ENCODE measurements around the gene WDR37. TPM values are rescaled to one million over a fixed set of nuclear protein-coding genes. Genes with fewer than 3 reads are reported as not detected.

The WDR37 gene
- total RNA-seq, 1 experiment from 2014 or later: 14.2 TPM

- CTCF ChIA-PET: interaction anchor here (0.6 kb wide), 1 partner anchor 646 kb away, joined by 3 read pairs; no protein-coding TSS in a partner anchor
- POLR2A ChIA-PET: interaction anchor here (0.7 kb wide), 1 partner anchor 1813 kb away, joined by 3 read pairs; no protein-coding TSS in a partner anchor
Measured at GRCh38 chr10:1136268-1136667, 80.1 kb downstream of the WDR37 start.

GRCh38 chr10:1137499-1138163, 81.4 kb downstream of the WDR37 start:
- Mint-ChIP-seq H3K4me1 (ENCODE audit: insufficient read depth, unreplicated experiment) (no peaks in the 10 kb centered on the region), H3K27ac (ENCODE audit: low read depth, unreplicated experiment) (no peak overlapping the region), H3K36me3 (ENCODE audit: insufficient read depth, unreplicated experiment) (peaks cover 11% of the 10 kb centered on the region), H3K27me3 (ENCODE audit: insufficient read depth, unreplicated experiment) (peaks cover 41% of the 10 kb centered on the region), H3K4me3 (ENCODE audit: unreplicated experiment) (no peak overlapping the region), H3K9me3 (ENCODE audit: unreplicated experiment) (peaks cover 10% of the 10 kb centered on the region)
- no peak for DNase-seq (ENCODE audit: unreplicated experiment)
- POLR2A ChIA-PET: interaction anchor here (1.0 kb wide), 1 partner anchor 308 kb away, joined by 3 read pairs; no protein-coding TSS in a partner anchor
- CTCF ChIA-PET: no interaction called here
- no TSS peak for BruUV-seq (replicated peaks)
- intact Hi-C loops (cut with micrococcal nuclease): no loop called here
- no peak for TF ChIP-seq CTCF (IDR thresholded peaks at IDR 0.05; ENCODE audit: unreplicated experiment)

More at GRCh38 chr10:1136268-1136667, 80.1 kb downstream of the WDR37 start:
- Mint-ChIP-seq H3K27me3 (ENCODE audit: insufficient read depth, unreplicated experiment) (peaks cover 30% of the 10 kb centered on the region), H3K36me3 (ENCODE audit: insufficient read depth, unreplicated experiment) (peaks cover 15% of the 10 kb centered on the region), H3K9me3 (ENCODE audit: unreplicated experiment) (peaks cover 10% of the 10 kb centered on the region), H3K4me3 (ENCODE audit: unreplicated experiment) (no peak overlapping the region), H3K27ac (ENCODE audit: low read depth, unreplicated experiment) (no peak overlapping the region), H3K4me1 (ENCODE audit: insufficient read depth, unreplicated experiment) (no peaks in the 10 kb centered on the region)
- intact Hi-C loops (cut with micrococcal nuclease): no loop called here
- BruUV-seq (replicated peaks): no TSS peak
- DNase-seq (ENCODE audit: unreplicated experiment): no peak
- no peak for TF ChIP-seq CTCF (IDR thresholded peaks at IDR 0.05; ENCODE audit: unreplicated experiment)

DNA sequence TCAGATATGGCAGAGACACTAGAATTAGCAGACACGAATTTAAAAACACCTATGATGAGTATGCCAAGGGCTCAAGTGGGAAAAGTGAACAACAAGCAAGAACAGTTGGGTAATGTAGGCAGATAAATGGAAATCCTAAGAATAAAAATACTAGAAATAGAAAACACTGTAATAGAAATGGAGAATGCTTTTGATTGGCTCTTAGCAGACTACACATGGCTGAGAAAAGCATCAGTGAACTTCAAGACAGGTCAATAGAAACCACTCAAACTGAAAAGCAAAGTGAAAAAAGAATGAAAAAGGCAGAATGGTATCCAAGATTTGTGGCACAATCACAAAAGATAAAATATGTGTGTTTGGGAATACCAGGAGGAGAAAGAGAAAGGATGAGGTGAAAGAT, 82.3 kb downstream of the WDR37 start:
- H3K4me3 Mint-ChIP-seq (ENCODE audit: unreplicated experiment): no peak overlapping the region
- CTCF ChIA-PET: no interaction called here
- intact Hi-C loops (cut with micrococcal nuclease): no loop called here

DNA sequence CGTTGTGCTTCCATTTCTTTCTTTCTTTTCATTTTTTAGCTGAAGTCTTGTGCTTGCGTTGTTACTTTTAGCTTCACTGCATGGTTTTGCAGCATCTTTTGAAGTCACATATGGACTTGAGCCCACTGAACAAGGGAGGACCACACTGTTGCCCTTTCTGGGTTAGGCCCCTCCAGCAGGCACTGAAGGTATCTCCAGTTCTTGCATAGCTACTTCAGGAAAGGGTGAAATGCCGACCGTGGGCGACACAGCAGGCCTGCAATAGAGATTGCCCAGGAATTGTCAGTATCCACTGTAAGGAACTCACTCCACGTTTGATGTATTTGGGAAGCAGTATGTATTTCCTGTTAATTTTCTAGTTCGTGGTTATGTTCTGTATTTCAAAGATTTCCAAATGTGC, 85.1 kb downstream of the WDR37 start:
- H3K4me3 Mint-ChIP-seq (ENCODE audit: unreplicated experiment): no peak overlapping the region
- peaks cover 6% of the 10 kb centered on the region for H3K36me3 Mint-ChIP-seq (ENCODE audit: insufficient read depth, unreplicated experiment)
- CTCF ChIA-PET: interaction anchor here (0.5 kb wide), 1 partner anchor 22 kb away, joined by 3 read pairs; no protein-coding TSS in a partner anchor

More for the DNA sequence above, 82.3 kb downstream of the WDR37 start:
- no peaks in the 10 kb centered on the region for H3K4me1 Mint-ChIP-seq (ENCODE audit: insufficient read depth, unreplicated experiment)
- H3K27ac Mint-ChIP-seq (ENCODE audit: low read depth, unreplicated experiment): no peak overlapping the region
- peaks cover 50% of the 10 kb centered on the region for H3K27me3 Mint-ChIP-seq (ENCODE audit: insufficient read depth, unreplicated experiment)
- no TSS peak for BruUV-seq (replicated peaks)
- DNase-seq (ENCODE audit: unreplicated experiment): no peak
- TF ChIP-seq CTCF (IDR thresholded peaks at IDR 0.05; ENCODE audit: unreplicated experiment): no peak
- peaks cover 13% of the 10 kb centered on the region for H3K9me3 Mint-ChIP-seq (ENCODE audit: unreplicated experiment)
- H3K36me3 Mint-ChIP-seq (ENCODE audit: insufficient read depth, unreplicated experiment): peaks cover 6% of the 10 kb centered on the region
- POLR2A ChIA-PET: no interaction called here

More for the DNA sequence above, 85.1 kb downstream of the WDR37 start:
- no peak for DNase-seq (ENCODE audit: unreplicated experiment)
- no TSS peak for BruUV-seq (replicated peaks)
- POLR2A ChIA-PET: interaction anchor here (0.5 kb wide), 1 partner anchor 100 kb away, joined by 6 read pairs; no protein-coding TSS in a partner anchor
- peaks cover 29% of the 10 kb centered on the region for H3K9me3 Mint-ChIP-seq (ENCODE audit: unreplicated experiment)
- intact Hi-C loops (cut with micrococcal nuclease): no loop called here
- peaks cover 59% of the 10 kb centered on the region for H3K27me3 Mint-ChIP-seq (ENCODE audit: insufficient read depth, unreplicated experiment)
- H3K27ac Mint-ChIP-seq (ENCODE audit: low read depth, unreplicated experiment): no peak overlapping the region
- no peaks in the 10 kb centered on the region for H3K4me1 Mint-ChIP-seq (ENCODE audit: insufficient read depth, unreplicated experiment)
- TF ChIP-seq CTCF (IDR thresholded peaks at IDR 0.05; ENCODE audit: unreplicated experiment): no peak

Measured in MCF 10A (cell line).